Measurements from ENCODE around the gene CCL17.
A peak's percentile ranks its signal among the peaks of the same experiment; 100 is the strongest.
"Not testable (repeated sequence)": the region's sequence is repeated elsewhere in the genome, so short reads cannot be mapped to it uniquely, and the experiment has no call there.

Gene CCL17

GRCh38 chr16:57430955-57431354, 26.4 kb downstream of the CCL17 start:
- DNase-seq (ENCODE audit: low read depth in 2 of 2, low spot score in 1 of 2) = no peak

GRCh38 chr16:57432505-57432904, 27.9 kb downstream of the CCL17 start:
- no peak for DNase-seq (ENCODE audit: low read depth in 2 of 2, low spot score in 1 of 2)

DNA sequence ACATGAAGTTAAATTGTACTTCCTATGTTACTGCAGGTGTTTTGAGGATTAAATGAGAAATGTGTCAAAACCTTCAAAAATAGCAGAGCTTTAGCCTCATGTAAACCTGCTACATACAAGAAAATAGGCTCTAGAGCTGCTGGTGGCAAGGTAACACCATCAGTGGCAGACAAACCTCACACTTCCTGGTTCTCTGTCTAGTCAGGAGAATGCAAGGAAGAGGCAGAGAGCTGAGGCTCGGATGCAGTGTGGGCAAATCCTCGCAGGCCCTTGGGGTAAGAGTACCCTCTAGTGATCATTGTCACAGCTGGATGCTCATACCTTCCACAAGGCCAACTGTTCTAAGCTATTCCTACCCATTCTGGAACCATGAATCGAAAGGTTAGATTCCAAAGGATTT, 28.4 kb downstream of the CCL17 start:
- no peak for DNase-seq (ENCODE audit: low read depth in 2 of 2, low spot score in 1 of 2)

DNA sequence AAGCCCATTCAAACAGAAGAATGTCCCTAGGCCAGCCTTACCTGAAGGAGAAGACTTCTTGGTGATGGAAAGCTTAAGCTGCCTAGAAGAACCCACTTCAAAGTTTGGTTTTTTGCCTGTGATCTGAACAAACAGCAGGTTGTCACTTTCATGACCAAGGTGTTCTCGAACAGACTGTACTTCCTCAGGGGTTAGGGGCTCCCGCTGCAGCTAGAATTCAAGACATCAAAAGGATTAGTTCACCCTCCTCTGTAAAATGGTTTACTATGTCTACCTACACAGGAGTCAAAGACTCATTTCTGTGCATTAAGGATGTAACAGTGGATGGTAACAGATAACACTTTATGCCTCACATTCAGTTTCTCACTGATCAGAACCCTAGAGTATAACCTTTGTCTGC, 29.4 kb downstream of the CCL17 start:
- DNase-seq (ENCODE audit: low read depth in 2 of 2, low spot score in 1 of 2) = no peak

- DNase-seq (ENCODE audit: low read depth in 2 of 2, low spot score in 1 of 2) = no peak
Observed at GRCh38 chr16:57435838-57436237, 31.3 kb downstream of the CCL17 start.

- DNase-seq (ENCODE audit: low read depth in 2 of 2, low spot score in 1 of 2) = not testable (repeated sequence)
Observed at GRCh38 chr16:57439947-57440346, 35.4 kb downstream of the CCL17 start.

- DNase-seq (ENCODE audit: low read depth in 2 of 2, low spot score in 1 of 2) = not testable (repeated sequence)
Observed at GRCh38 chr16:57440551-57440950, 36.0 kb downstream of the CCL17 start.

GRCh38 chr16:57444711-57445110, 40.1 kb downstream of the CCL17 start:
- DNase-seq (ENCODE audit: low read depth in 2 of 2, low spot score in 1 of 2) = no peak

DNA sequence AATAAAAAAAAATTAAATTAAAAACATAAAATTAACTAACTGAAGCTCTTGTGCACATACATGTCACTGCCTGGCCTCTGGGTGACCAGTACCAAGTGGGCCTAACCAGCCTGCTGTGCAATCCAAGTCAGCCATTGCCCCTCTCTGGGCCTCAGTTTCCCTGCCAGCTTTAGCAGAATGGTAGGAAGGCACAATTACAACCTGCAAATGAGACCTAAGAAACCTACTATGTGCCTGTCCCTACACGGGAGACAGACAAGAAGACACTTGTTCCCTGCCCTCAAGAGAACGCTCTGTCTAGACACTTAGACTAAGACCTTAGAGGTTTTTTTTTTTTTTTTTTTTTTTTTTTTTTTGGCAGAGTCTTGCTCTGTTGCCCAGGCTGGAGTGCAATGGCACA, 40.9 kb downstream of the CCL17 start:
- DNase-seq (ENCODE audit: low read depth in 2 of 2, low spot score in 1 of 2) = no peak

DNA sequence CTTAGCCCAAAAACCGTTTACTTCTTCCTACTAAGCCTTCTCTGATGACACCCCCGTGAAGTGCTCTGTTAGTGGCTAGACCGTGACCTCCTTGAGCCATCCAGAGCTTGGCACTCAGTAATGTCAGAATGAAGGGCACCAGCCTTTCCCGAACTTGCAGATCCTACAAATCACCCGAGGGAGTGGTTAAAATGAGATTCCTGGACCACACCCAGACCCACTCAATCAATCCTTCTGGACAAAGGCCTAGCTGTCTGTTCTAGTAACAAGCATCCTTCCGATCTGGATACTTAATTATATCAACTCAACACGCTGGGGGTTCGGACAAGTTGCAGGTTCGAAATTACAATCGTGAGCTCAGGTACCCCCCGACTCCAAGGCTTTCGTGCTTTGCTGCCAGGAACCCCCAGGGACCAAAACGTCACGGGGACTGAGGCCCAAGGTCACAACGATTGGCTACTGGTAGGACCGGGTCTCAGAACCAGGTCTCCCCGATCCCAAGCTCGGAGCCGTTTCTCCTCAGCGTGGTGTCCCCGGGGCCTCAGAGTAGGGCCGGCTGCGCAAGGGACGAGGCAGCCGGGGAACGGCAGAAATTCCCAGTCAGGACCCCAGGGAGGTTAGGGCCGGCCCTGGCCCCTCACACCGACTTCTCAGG, 42.1 kb downstream of the CCL17 start:
- no peak for DNase-seq (ENCODE audit: low read depth in 2 of 2, low spot score in 1 of 2)

DNA sequence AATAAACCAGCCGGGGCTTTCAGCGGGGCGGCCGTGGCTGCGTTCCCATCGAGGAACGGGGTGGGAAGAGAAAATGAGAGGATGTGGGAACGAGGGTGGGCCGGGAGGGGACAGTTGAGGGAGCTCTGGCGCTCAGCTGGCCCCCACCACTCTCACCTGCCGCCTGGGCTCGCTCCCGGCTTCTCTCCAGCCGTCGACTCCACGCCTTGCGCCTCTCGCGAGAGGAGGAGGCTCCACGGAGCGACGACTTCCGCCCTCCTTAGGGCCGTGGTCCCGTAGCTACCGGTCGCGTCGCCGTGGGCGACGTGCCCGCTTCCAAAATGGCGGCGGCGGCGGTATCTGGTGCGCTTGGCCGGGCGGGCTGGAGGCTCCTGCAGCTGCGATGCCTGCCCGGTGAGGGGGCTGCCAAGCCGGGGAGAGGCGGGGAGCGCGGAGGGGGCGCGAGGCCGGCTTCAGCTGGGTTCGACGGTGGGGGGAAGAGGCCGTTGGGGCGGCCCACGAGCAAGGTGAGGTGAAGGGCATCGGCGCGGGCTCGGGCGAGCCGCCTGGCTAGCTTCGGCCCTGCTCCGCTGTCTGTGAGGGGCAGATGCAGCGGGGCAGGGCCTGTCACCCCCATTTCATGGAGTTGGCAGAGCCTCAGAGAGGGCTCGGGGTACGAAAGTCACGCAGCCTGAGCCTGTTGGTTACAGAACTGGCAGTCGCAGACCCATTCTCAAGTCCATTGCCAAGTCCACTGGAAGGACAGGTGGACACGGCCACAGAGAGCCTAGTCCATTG, 42.8 kb downstream of the CCL17 start, which contains the start of the genes CIAPIN1 and COQ9:
CIAPIN1 (minus strand) TSS at position 200 of the 777 bp plus-strand sequence. CDS start 6,457 bp downstream, outside the sequence.
COQ9 (plus strand) TSS at position 294 of the 777 bp plus-strand sequence; CDS start at position 321, 27 bp downstream.
- DNase-seq (ENCODE audit: low read depth in 2 of 2, low spot score in 1 of 2) = peak; percentile 77 to 86

DNA sequence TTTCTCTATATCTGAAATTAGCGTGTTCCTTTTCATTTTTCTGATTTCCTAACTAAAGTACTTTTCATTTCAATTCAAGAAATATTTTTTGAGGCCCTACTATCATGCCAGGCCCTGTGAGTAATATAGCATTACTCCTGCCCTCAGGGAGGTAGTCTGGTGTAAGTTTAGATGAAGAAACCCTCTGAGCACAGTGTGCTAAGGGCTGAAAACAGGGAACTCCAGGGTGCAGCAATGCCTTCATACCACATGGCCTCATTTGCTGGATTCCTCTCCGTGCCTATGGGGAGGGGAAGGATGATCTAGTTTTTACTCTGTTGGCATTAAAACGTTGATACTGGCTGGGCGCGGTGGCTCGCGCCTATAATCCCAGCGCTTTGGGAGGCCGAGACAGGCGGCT, 47.5 kb downstream of the CCL17 start:
- no peak for DNase-seq (ENCODE audit: low read depth in 2 of 2, low spot score in 1 of 2)

GRCh38 chr16:57462209-57462977, 57.8 kb downstream of the CCL17 start, which contains the start of gene POLR2C:
Gene POLR2C, plus strand, starts transcription at chr16:57462679. Its CDS starts 46 bp downstream, at chr16:57462725.
- DNase-seq (ENCODE audit: low read depth in 2 of 2, low spot score in 1 of 2) = peak; percentile 79 to 88

- no peak for DNase-seq (ENCODE audit: low read depth in 2 of 2, low spot score in 1 of 2)
Observed at GRCh38 chr16:57462978-57463362, 58.4 kb downstream of the CCL17 start.

DNA sequence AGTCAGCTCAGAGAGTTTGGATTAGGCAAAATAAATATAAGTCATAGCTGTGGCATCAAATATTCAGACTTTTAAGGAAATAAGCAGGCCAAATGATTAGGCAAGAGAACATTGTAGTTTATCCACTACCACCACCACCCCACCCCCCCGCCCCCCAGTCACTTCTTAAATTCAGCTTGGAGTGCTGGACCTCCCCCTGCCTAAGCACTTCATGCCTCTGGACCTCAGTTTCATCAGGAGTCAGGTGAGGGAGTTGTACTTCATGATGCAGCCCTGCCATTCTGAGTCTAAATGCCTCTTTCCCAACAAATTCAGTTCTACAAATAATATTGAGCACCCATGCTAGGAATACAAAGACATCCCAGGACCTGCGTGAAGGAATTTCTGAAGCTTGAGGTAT, 60.0 kb downstream of the CCL17 start:
- no peak for DNase-seq (ENCODE audit: low read depth in 2 of 2, low spot score in 1 of 2)
